Brain microvascular endothelial cell (primary cell): Measurements from ENCODE around the gene CAMK2D.
A peak's percentile ranks its signal among the peaks of the same experiment; 100 is the strongest.
"Not testable (repeated sequence)": the region's sequence is repeated elsewhere in the genome, so short reads cannot be mapped to it uniquely, and the experiment has no call there.

Source experiments
- DNase-seq: peaks from one replicate; pipeline ENCODE4 v3.0.0-alpha.2; 2020
- H3K27ac ChIP-seq: fragments of 250-450 bp; sonication (Bioruptor Pico); 2 replicates; pipeline ENCODE4 v1.5.1; 2020; ENCODE audit warnings: mild to moderate bottlenecking, moderate library complexity
- H3K27me3 ChIP-seq: fragments of 250-450 bp; sonication (Bioruptor Pico); replicated peaks from 2 replicates; pipeline ENCODE4 v1.5.1; 2020; ENCODE audit warnings: mild to moderate bottlenecking
- H3K36me3 ChIP-seq: fragments of 250-450 bp; sonication (Bioruptor Pico); replicated peaks from 2 replicates; pipeline ENCODE4 v1.5.1; 2020; ENCODE audit warnings: mild to moderate bottlenecking
- H3K4me3 ChIP-seq: 2 replicates; pipeline ENCODE4 v1.5.1; 2011; ENCODE audit warnings: low read depth, mild to moderate bottlenecking, control low read depth, low read length, moderate library complexity
- CTCF ChIP-seq: IDR thresholded peaks from 2 replicates; pipeline ENCODE4 v1.5.1; 2011; ENCODE audit warnings: low read depth, mild to moderate bottlenecking, moderate library complexity, low read length, control low read depth, inconsistent platforms; ENCODE audit errors: missing control alignments
- in situ Hi-C: cut with HindIII; loops from 2 replicates; pipeline ENCODE4 v1.10.0; 2017; ENCODE audit warnings: low sequenced_read_pairs, low pct_ligation_motif_present

The CAMK2D gene

GRCh38 chr4:113694008-113694407 is 67.5 kb downstream of the CAMK2D start:
- H3K27me3 ChIP-seq = no peaks in the 10 kb centered on the region
- in situ Hi-C loops = no loop called here
- H3K4me3 ChIP-seq = no peak overlapping the region
- DNase-seq = no peak
- H3K27ac ChIP-seq = no peak overlapping the region
- H3K36me3 ChIP-seq = no peaks in the 10 kb centered on the region
- no peak for TF ChIP-seq CTCF

- no peak for TF ChIP-seq CTCF
- no peak for DNase-seq
- Histone ChIP-seq H3K27me3 (no peaks in the 10 kb centered on the region), H3K36me3 (no peaks in the 10 kb centered on the region), H3K27ac (no peak overlapping the region), H3K4me3 (no peak overlapping the region)
- in situ Hi-C loops = no loop called here
Observed at GRCh38 chr4:113692809-113693411, 68.6 kb downstream of the CAMK2D start.

DNA sequence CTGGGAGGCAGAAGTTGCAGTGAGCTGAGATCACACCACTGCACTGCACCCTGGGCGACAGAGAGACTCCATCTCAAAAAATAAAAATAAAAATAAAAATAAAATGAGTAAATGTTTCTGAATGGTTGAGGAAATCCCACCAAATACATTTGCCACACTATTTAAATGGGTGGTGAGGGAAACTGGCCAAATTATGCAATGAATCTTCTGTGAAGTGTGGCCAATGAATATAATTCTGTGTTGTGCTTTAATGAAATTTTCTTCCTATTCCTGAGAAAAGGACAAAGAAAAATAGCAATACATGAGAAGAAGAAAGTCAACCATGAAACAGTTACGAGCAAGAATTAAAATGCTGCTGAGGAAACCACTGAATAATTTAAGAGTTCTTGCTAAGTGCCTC is 69.9 kb downstream of the CAMK2D start:
- in situ Hi-C loops = no loop called here

GRCh38 chr4:113689394-113689793 is 72.1 kb downstream of the CAMK2D start:
- in situ Hi-C loops = no loop called here
- Histone ChIP-seq H3K4me3 (no peak overlapping the region), H3K27me3 (no peaks in the 10 kb centered on the region), H3K36me3 (no peaks in the 10 kb centered on the region), H3K27ac (no peak overlapping the region)
- DNase-seq = no peak
- TF ChIP-seq CTCF = no peak

More for the DNA sequence above, 69.9 kb downstream of the CAMK2D start:
- no peak for TF ChIP-seq CTCF
- Histone ChIP-seq H3K27ac (no peak overlapping the region), H3K4me3 (no peak overlapping the region), H3K27me3 (no peaks in the 10 kb centered on the region), H3K36me3 (no peaks in the 10 kb centered on the region)
- no peak for DNase-seq

- peak overlapping the region; percentile 14 for H3K27ac ChIP-seq
- no peak overlapping the region for H3K4me3 ChIP-seq
- H3K27me3 ChIP-seq = no peaks in the 10 kb centered on the region
- no peaks in the 10 kb centered on the region for H3K36me3 ChIP-seq
- peak; percentile 53 for DNase-seq
- in situ Hi-C loops = no loop called here
- TF ChIP-seq CTCF = no peak
Observed at GRCh38 chr4:113687067-113687718, 74.3 kb downstream of the CAMK2D start.

- DNase-seq, H3K27ac ChIP-seq, in situ Hi-C loops, H3K36me3 ChIP-seq, H3K4me3 ChIP-seq, H3K27me3 ChIP-seq: not testable (repeated sequence)
Observed at GRCh38 chr4:113685157-113685556, 76.4 kb downstream of the CAMK2D start.
